GM12872 (cell line): ENCODE data around the gene RMRP.

Experiments
- TF ChIP-seq, protein P1 (sequence below): IDR thresholded peaks from 3 replicates; pipeline ENCODE4 v1.5.1; 2011; ENCODE audit warnings: low read depth, mild to moderate bottlenecking, low read length, moderate library complexity; ENCODE audit not compliant: insufficient read depth

RMRP gene

DNA sequence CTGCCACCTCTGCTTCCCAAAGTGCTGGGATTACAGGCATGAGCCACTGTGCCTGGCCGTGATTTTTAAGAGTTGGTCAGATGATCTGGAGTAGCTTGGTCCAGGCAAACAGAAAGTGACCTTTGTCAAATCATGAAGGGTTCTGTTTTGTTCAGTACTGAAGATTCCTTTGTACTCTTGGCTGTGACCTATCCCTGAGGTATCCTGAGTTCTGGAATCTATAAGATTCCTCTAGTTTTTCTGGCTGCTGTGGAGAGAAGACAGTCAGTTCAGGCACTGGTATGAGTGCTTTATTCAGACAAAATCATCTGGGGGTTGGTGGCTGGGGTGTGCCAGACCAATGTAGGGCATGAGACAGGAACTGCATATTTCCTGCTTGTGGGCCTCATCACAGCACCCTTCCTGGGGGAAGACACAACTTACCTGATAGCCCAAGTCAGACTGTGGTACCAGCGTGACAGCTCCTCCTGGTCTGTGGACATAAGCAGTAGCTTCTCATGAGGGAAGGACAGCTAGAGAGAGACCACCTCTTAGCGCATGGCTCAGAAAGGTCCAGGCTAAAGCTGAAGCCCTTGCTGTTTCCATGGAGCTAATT lies 4.0 kb upstream of the RMRP start:
- TF ChIP-seq, protein P1, sequence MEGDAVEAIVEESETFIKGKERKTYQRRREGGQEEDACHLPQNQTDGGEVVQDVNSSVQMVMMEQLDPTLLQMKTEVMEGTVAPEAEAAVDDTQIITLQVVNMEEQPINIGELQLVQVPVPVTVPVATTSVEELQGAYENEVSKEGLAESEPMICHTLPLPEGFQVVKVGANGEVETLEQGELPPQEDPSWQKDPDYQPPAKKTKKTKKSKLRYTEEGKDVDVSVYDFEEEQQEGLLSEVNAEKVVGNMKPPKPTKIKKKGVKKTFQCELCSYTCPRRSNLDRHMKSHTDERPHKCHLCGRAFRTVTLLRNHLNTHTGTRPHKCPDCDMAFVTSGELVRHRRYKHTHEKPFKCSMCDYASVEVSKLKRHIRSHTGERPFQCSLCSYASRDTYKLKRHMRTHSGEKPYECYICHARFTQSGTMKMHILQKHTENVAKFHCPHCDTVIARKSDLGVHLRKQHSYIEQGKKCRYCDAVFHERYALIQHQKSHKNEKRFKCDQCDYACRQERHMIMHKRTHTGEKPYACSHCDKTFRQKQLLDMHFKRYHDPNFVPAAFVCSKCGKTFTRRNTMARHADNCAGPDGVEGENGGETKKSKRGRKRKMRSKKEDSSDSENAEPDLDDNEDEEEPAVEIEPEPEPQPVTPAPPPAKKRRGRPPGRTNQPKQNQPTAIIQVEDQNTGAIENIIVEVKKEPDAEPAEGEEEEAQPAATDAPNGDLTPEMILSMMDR, result no peak

DNA sequence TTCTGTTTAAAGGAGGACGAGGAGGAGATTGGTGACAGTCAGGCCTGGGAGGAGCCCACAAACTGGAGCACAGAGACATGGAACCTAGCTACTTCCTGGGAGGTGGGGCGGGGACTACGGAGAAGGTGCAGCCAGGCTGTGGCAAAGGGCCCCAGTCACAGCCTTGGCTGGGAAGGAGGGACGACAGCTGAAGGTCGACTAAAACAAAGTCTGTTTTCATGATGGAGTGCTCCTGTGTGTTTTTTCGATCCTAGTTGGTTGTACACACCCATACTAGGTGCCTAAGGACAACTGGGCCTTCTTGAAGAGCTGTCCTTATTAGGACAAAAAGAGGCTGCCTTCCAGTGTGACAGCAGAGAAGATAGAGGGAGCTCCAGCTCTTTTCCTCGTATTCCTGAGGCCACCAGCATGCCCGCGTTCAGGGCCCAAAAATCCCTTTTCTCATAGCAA lies 3.2 kb upstream of the RMRP start:
- TF ChIP-seq, protein P1, result no peak

DNA sequence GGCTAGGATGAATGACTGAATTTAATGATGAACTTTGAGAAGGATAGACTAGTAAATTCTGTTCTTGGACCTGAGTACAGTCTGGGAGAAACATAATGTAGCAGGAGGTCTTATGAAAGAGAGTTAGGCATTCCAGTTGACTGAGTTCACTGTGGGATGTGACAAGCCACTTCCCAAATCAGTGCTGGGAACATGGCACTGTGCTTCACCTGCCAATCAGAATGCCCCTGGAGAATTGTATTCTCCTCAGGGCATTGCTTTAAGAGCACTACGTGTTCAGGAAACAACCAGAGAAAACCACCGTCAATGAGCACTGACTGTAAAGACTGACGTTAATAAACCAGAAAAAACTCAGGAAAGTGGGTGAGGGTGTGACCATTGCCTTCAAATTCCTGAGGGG lies 1.5 kb upstream of the RMRP start:
- TF ChIP-seq, protein P1, result no peak

DNA sequence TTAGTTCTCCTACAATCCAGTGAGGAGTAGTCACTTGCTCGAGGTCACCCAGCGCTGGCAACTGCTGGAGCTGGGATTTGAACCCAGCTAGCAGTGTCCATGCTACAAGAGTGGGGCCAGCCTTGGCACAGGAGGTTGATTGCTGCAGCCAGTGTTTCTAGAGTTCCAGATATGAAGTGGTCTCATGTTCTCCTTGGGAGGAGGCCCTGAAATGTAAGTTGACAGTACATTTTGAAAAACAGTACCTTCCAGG lies 1.1 kb upstream of the RMRP start:
- TF ChIP-seq, protein P1, result no peak

DNA sequence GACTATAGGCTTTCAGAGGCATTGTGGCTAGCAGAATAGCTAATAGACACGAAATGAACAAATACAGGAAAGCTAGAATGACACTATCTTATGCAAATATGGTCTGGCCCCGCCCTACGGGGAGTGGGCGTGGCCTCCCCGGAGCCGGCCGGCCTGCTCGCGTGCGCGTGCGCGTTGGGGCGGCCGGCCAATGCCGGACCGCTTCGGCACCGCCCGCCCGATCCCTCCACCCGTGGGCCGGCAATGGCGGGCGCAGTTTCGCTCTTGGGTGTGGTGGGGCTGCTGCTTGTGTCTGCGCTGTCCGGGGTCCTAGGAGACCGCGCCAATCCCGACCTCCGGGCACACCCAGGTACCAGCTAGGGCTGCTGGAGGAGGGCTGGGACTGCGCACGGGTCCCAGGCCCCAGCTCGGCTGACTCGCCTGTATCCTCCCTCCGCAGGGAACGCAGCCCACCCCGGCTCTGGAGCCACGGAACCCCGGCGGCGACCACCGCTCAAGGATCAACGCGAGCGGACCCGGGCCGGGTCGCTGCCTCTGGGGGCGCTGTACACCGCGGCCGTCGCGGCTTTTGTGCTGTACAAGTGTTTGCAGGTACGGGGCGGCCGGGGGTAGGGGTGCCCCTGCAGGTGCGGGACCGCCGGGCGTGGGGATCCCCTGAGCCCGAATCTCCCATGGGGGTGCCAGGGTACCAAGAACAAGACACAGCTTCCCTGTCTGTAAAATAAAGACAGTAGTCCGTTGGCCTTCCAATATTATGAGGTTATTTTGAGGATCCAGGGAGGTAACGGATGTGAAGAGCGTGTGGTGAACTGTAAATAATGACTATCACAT lies 533 bp upstream of the RMRP start, which contains the start of gene CCDC107:
TSS of gene CCDC107 (plus strand) at position 156 of the 831 bp plus-strand sequence. CDS start at position 244, 88 bp downstream.
- TF ChIP-seq, protein P1, result peak; percentile 66; the same call in 2 of the 3 replicates

DNA sequence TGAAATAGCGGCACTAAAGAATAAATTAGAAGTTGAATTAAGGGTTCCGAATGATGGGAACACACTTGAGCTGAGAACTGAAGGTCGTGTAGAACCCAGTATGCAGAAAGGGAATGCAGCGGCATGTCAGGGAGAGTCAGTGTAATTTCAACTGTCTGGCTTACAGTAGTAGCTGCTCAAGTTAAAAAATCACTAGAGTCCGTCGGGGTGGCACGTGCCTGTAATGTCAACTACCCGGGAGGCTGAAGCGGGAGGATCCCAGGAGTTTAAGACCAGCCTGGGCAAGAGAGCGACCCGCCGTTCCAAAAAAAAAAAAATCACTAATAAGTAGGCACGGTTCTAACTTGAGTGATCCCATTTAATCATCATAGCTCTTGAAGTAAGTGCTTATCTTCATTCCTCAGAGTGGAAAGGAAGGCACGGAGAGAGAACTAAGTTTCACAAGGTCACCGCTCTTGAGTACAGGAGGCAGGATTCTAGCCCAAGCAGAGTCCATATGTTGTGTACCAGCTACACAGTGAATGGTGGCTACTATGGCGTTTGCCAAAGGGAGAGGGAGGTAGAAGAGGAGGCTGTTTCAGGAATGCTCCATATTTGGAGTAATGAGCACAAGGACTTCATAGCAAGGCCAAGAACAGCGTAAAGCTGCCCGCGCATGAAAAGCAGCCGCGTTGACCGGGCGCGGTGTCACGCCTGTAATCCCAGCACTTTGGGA lies 831 bp downstream of the RMRP start:
- TF ChIP-seq, protein P1, result no peak

DNA sequence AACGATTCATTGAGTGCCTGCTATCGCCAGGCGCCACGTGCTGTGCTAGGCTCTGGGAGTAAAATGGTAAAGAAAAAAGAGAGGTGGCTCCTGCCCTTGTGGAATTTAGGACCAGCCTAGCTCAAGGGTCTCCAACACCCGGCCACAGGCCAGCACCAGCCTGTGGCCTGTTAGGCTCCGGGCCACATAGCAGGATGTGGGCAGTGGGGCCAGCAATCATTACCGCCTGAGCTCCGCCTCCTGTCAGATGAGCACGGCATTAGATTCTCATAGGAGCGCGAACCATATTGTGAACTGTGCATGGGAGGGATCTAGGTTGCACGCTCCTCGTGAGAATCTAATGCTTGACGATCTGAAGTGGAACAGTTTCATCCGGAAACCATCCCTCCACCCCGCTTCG lies 1.5 kb downstream of the RMRP start:
- TF ChIP-seq, protein P1, result no peak
